Liver (tissue), 9 donors: ENCODE measurements around the gene CFAP45. TPM values are rescaled to one million over a fixed set of nuclear protein-coding genes. Genes with fewer than 3 reads are reported as not detected.

Source experiments
- DNase-seq: peaks from one replicate; pipeline ENCODE4 v3.0.0-alpha.2; 2017; ENCODE audit warnings: low spot score
- H3K27ac ChIP-seq, 2 donors: one replicate each; pipeline ENCODE4 v1.7.0; 2013; ENCODE audit warnings: inconsistent platforms in 2 of 2, low read length in 2 of 2, control low read depth in 1 of 2, low read depth in 1 of 2, mild to moderate bottlenecking in 1 of 2
- H3K27me3 ChIP-seq, 4 donors: one replicate each; pipeline versions ENCODE4 v1.6.1 to v1.7.0; 2013; ENCODE audit warnings: low read length in 3 of 4, inconsistent platforms in 1 of 4, mild to moderate bottlenecking in 1 of 4, moderate library complexity in 1 of 4; ENCODE audit not compliant: control insufficient read depth in 4 of 4, insufficient read depth in 4 of 4
- H3K36me3 ChIP-seq, 4 donors: one replicate each; pipeline versions ENCODE4 v1.6.1 to v1.7.0; 2013; ENCODE audit warnings: low read length in 3 of 4, mild to moderate bottlenecking in 3 of 4, low read depth in 1 of 4, moderate library complexity in 1 of 4; ENCODE audit not compliant: control insufficient read depth in 4 of 4, insufficient read depth in 3 of 4
- H3K4me1 ChIP-seq, 4 donors: one replicate each; pipeline versions ENCODE4 v1.6.1 to v1.7.0; 2013; ENCODE audit warnings: low read length in 3 of 4, mild to moderate bottlenecking in 3 of 4, moderate library complexity in 1 of 4; ENCODE audit not compliant: control insufficient read depth in 4 of 4, insufficient read depth in 4 of 4
- H3K4me3 ChIP-seq, 3 donors: one replicate each; pipeline versions ENCODE4 v1.6.1 to v1.7.0; 2013; ENCODE audit warnings: low read length in 3 of 3, control low read depth in 1 of 3, low read depth in 1 of 3, mild to moderate bottlenecking in 1 of 3
- H3K9ac ChIP-seq, 2 donors: one replicate each; pipeline ENCODE4 v1.7.0; 2013; ENCODE audit warnings: low read length in 2 of 2, mild to moderate bottlenecking in 2 of 2, moderate library complexity in 2 of 2, control low read depth in 1 of 2, low read depth in 1 of 2
- H3K9me3 ChIP-seq, 4 donors: one replicate each; pipeline versions ENCODE4 v1.6.1 to v1.7.0; 2013; ENCODE audit warnings: low read length in 3 of 4; ENCODE audit not compliant: control insufficient read depth in 4 of 4
- EGR1 ChIP-seq, 2 donors: IDR thresholded peaks; 2 replicates each; pipeline ENCODE4 v1.6.1; 2016 to 2018; ENCODE audit warnings: antibody characterized with exemption in 2 of 2, low read depth in 2 of 2
- FOXA2 ChIP-seq: IDR thresholded peaks from 2 replicates; pipeline ENCODE4 v1.6.1; 2016; ENCODE audit warnings: antibody characterized with exemption
- GABPA ChIP-seq, 2 donors: IDR thresholded peaks in 1 of 2; conservative IDR thresholded peaks in 1 of 2; 2 replicates each; pipeline ENCODE4 v1.6.1; 2016; ENCODE audit warnings: antibody characterized with exemption in 2 of 2, mild to moderate bottlenecking in 1 of 2, moderate library complexity in 1 of 2
- HNF4G ChIP-seq: IDR thresholded peaks from 2 replicates; pipeline ENCODE4 v1.6.1; 2016; ENCODE audit warnings: antibody characterized with exemption
- NR2F2 ChIP-seq: IDR thresholded peaks from 2 replicates; pipeline ENCODE4 v1.6.1; 2016; ENCODE audit warnings: antibody characterized with exemption
- RAD21 ChIP-seq, 2 donors: IDR thresholded peaks; 2 replicates each; pipeline ENCODE4 v1.6.1; 2016; ENCODE audit warnings: antibody characterized with exemption in 2 of 2, mild to moderate bottlenecking in 2 of 2
- SP1 ChIP-seq: IDR thresholded peaks from 2 replicates; pipeline ENCODE4 v1.6.1; 2018; ENCODE audit warnings: antibody characterized with exemption, mild to moderate bottlenecking
- TAF1 ChIP-seq: conservative IDR thresholded peaks from 2 replicates; pipeline ENCODE4 v1.6.1; 2016; ENCODE audit warnings: antibody characterized with exemption, mild to moderate bottlenecking
- YY1 ChIP-seq: IDR thresholded peaks from 2 replicates; pipeline ENCODE4 v1.6.1; 2016; ENCODE audit warnings: antibody characterized with exemption, mild to moderate bottlenecking
- WGBS: extraction: QIAGEN DNeasy Blood & Tissue Kit; methylation state at CpG from one replicate; pipeline ENCODE4 v1.1.7; 2013; 5-methylcytosine and 5-hydroxymethylcytosine counted together
- polyA plus RNA-seq, 2 donors: library from polyadenylated mRNA; stranded (reverse) in 1 of 2; unstranded in 1 of 2; fragments of 200-250 nt in 1 of 2; fragments of >200 nt in 1 of 2; fragmentation: Nextera tagmentation in 1 of 2; extraction: Ambion mirVana in 1 of 2; gene quantifications; one replicate each; pipeline versions ENCODE4 v1.2.1 to v1.2.3, GENCODE V29; 2013 to 2015
- total RNA-seq, 2 donors: library from RNA; depleted of rRNA; stranded (reverse); fragments of >200 nt; gene quantifications; one replicate each; pipeline ENCODE4 v1.2.3, GENCODE V29; 2014
- TF ChIP-seq, protein P1 (sequence below): IDR thresholded peaks from 2 replicates; pipeline ENCODE4 v1.6.1; 2016; ENCODE audit warnings: antibody characterized with exemption, mild to moderate bottlenecking
- TF ChIP-seq, protein P2 (sequence below): fragments of 150-350 bp; IDR thresholded peaks from 2 replicates; pipeline ENCODE4 v1.5.1; 2017; ENCODE audit warnings: improper control_type of control experiment, low read depth, low read length; ENCODE audit not compliant: missing input control
- donor health status: healthy.
- donor health status: healthy.
- donor health status: healthy.
- donor health status: healthy.
- donor health status: healthy.

The CFAP45 gene
- total and polyA plus RNA-seq, 4 donors, result 0.03 to 0.24 TPM; not detected in 2

DNA sequence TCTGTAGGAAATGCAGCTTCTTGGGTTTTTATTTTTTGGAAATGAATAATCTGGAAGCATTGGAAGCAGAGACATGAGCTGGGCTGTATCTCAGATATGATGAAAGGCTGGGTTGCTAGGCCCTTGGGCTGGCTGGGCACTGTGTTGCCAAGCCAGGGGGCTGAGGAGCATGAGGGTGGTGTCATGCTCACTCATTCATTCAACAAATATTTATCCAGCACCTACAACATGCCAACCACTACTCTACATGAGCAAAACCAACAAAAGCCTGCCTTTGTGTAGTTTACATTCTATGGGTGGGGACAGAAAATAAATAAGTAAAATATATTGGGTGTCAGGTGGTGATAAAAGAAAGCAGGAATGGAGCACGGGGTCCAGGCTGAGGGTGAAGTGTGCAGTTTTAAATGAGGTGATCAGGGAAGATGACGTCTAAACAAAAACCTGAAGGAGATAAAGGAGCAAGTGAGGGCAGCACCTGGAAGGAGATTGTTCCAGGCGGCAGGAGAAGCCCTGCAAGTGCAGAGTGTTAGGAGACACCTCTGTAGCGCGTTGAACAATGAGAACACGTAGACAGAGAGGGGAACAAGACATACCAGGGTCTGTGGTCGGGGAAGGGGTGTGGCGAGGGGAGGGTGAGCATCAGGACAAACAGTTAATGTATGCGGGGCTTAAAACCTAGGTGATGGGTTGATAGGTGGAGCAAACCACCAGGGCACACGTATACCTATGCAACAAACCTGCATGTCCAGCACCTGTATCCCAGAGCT lies 14.5 kb upstream of the CFAP45 start:
- Histone ChIP-seq H3K9me3 (no peaks in the 10 kb centered on the region), H3K27me3 (no peaks in the 10 kb centered on the region), H3K9ac (no peak overlapping the region), H3K27ac (no peak overlapping the region), H3K4me3 (no peak overlapping the region), H3K4me1 (peaks cover 0 to 3% (median 0%) of the 10 kb centered on the region in 4 donors), H3K36me3 (peaks cover under 1 to 23% (median 12%) of the 10 kb centered on the region in 4 donors)
- WGBS, result 89% methylated on average over 10 of the region's 10 CpGs
- TF ChIP-seq RAD21 (IDR thresholded peaks at IDR 0.05) (no peak), NR2F2 (no peak), EGR1 (IDR thresholded peaks at IDR 0.05; ENCODE audit: low read depth in 2 of 2) (no peak), FOXA2 (no peak), YY1 (no peak), HNF4G (no peak), TAF1 (no peak)
- TF ChIP-seq, protein P1, sequence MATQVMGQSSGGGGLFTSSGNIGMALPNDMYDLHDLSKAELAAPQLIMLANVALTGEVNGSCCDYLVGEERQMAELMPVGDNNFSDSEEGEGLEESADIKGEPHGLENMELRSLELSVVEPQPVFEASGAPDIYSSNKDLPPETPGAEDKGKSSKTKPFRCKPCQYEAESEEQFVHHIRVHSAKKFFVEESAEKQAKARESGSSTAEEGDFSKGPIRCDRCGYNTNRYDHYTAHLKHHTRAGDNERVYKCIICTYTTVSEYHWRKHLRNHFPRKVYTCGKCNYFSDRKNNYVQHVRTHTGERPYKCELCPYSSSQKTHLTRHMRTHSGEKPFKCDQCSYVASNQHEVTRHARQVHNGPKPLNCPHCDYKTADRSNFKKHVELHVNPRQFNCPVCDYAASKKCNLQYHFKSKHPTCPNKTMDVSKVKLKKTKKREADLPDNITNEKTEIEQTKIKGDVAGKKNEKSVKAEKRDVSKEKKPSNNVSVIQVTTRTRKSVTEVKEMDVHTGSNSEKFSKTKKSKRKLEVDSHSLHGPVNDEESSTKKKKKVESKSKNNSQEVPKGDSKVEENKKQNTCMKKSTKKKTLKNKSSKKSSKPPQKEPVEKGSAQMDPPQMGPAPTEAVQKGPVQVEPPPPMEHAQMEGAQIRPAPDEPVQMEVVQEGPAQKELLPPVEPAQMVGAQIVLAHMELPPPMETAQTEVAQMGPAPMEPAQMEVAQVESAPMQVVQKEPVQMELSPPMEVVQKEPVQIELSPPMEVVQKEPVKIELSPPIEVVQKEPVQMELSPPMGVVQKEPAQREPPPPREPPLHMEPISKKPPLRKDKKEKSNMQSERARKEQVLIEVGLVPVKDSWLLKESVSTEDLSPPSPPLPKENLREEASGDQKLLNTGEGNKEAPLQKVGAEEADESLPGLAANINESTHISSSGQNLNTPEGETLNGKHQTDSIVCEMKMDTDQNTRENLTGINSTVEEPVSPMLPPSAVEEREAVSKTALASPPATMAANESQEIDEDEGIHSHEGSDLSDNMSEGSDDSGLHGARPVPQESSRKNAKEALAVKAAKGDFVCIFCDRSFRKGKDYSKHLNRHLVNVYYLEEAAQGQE, result no peak
- TF ChIP-seq, protein P2, sequence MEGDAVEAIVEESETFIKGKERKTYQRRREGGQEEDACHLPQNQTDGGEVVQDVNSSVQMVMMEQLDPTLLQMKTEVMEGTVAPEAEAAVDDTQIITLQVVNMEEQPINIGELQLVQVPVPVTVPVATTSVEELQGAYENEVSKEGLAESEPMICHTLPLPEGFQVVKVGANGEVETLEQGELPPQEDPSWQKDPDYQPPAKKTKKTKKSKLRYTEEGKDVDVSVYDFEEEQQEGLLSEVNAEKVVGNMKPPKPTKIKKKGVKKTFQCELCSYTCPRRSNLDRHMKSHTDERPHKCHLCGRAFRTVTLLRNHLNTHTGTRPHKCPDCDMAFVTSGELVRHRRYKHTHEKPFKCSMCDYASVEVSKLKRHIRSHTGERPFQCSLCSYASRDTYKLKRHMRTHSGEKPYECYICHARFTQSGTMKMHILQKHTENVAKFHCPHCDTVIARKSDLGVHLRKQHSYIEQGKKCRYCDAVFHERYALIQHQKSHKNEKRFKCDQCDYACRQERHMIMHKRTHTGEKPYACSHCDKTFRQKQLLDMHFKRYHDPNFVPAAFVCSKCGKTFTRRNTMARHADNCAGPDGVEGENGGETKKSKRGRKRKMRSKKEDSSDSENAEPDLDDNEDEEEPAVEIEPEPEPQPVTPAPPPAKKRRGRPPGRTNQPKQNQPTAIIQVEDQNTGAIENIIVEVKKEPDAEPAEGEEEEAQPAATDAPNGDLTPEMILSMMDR, result no peak
- no peak for DNase-seq

DNA sequence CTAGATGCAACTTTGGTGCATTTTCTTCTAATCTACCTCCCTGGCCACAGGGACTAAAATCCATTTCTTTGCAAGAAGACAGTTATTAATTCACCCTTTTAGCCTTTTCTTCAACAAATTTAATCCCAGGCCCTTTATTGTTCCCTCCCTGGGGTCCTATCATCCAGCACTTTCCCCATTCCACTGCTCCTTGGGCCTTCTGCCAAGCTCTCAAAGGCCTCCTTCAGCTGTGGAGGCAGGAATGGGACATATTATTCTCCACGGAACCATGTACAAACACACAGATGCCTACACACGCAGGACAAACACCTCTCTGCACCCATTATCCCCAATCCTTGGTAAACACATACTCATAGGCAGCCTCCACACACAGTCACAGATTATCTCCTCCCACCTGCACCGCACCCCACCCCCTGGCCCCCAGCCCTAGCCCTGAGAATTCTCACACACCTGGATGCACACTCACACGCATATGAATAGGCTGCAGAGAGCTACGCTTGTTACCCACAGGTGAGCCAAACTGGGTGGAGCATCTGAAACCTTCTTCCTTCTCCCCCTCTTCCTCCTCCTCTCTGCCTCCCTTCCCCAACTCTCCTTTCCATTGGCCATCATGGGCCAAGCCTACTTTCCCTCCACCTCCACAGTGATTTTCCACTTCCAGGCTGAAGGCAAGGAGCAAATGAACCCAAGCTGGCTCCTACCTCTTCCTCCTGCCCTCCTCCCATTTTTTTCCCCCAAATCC lies 13.7 kb upstream of the CFAP45 start:
- Histone ChIP-seq H3K9me3 (no peaks in the 10 kb centered on the region), H3K36me3 (peaks cover 0 to 15% (median 6%) of the 10 kb centered on the region in 4 donors), H3K9ac (no peak overlapping the region), H3K27ac (no peak overlapping the region), H3K27me3 (no peaks in the 10 kb centered on the region), H3K4me3 (no peak overlapping the region), H3K4me1 (peaks cover 0 to 3% (median 0%) of the 10 kb centered on the region in 4 donors)
- no peak for DNase-seq
- WGBS, result 73% methylated on average over 5 of the region's 5 CpGs
- TF ChIP-seq GABPA (IDR thresholded peaks at IDR 0.05 in 1 of 2, conservative IDR thresholded peaks at IDR 0.05 in 1 of 2) (no peak), TAF1 (no peak), SP1 (no peak), YY1 (no peak)
